ENCODE data around the gene INO80.

The INO80 gene

DNA sequence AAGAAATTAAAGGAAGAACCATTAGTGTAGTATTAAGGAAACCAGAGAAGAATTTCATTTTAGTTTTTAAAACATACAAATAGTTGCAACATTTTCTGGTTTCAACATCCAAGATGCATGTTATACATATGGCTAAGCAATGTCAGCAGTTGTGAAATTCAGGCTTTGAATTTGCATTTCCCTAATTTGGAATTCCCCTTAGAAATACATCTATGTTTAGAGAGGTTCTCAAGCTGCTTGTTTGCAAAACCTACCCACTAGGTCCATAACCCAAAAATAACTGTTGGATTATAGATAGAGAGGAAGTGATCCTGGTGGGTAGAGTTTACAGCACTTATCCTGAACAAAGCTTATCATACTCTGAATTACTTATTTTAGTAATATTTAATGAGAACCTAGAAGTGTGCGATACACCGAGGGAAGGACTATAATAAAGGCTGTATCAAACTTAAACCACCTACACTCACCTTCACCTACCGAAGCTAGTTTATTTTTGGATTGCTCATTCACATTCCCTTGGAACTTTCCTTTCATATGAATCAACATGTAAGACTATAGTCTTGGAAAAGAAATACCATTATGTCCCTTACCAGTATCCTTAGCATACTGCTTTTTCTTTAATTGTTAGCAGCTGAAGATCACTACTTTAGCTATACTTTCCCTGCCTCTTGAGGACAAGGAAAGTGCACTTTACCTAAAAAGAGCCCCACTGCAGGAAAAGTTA lies 102.2 kb downstream of the INO80 start:
- Histone ChIP-seq H3K9me3 (ENCODE audit: insufficient read depth, low read depth, low read length) (no peaks in the 10 kb centered on the region), H3K4me3 (ENCODE audit: low read length) (no peak overlapping the region), H3K9ac (ENCODE audit: low read depth, low read length) (no peak overlapping the region), H3K4me1 (ENCODE audit: insufficient read depth, low read length) (no peaks in the 10 kb centered on the region; the same call in 1 of the 2 replicates), H3K27me3 (ENCODE audit: insufficient read depth, low read length) (no peaks in the 10 kb centered on the region), H3K36me3 (ENCODE audit: insufficient read depth, low read depth, low read length) (peaks cover 61% of the 10 kb centered on the region), H3K27ac (ENCODE audit: low read length) (no peak overlapping the region)

GRCh38 chr15:41011055-41011815 lies 104.8 kb downstream of the INO80 start:
- H3K4me1 ChIP-seq (ENCODE audit: insufficient read depth, low read length): no peaks in the 10 kb centered on the region; the same call in 1 of the 2 replicates
- no peak overlapping the region for H3K4me3 ChIP-seq (ENCODE audit: low read length)
- H3K9ac ChIP-seq (ENCODE audit: low read depth, low read length): no peak overlapping the region
- H3K27ac ChIP-seq (ENCODE audit: low read length): no peak overlapping the region
- H3K27me3 ChIP-seq (ENCODE audit: insufficient read depth, low read length): no peaks in the 10 kb centered on the region
- H3K36me3 ChIP-seq (ENCODE audit: insufficient read depth, low read depth, low read length): peaks cover 35% of the 10 kb centered on the region
- H3K9me3 ChIP-seq (ENCODE audit: insufficient read depth, low read depth, low read length): no peaks in the 10 kb centered on the region

GRCh38 chr15:41010345-41010744 lies 105.7 kb downstream of the INO80 start:
- no peaks in the 10 kb centered on the region for H3K9me3 ChIP-seq (ENCODE audit: insufficient read depth, low read depth, low read length)
- peaks cover 30% of the 10 kb centered on the region for H3K36me3 ChIP-seq (ENCODE audit: insufficient read depth, low read depth, low read length)
- H3K9ac ChIP-seq (ENCODE audit: low read depth, low read length): no peak overlapping the region
- no peak overlapping the region for H3K4me3 ChIP-seq (ENCODE audit: low read length)
- H3K27ac ChIP-seq (ENCODE audit: low read length): no peak overlapping the region
- no peaks in the 10 kb centered on the region for H3K27me3 ChIP-seq (ENCODE audit: insufficient read depth, low read length)
- H3K4me1 ChIP-seq (ENCODE audit: insufficient read depth, low read length): no peaks in the 10 kb centered on the region; the same call in 1 of the 2 replicates

DNA sequence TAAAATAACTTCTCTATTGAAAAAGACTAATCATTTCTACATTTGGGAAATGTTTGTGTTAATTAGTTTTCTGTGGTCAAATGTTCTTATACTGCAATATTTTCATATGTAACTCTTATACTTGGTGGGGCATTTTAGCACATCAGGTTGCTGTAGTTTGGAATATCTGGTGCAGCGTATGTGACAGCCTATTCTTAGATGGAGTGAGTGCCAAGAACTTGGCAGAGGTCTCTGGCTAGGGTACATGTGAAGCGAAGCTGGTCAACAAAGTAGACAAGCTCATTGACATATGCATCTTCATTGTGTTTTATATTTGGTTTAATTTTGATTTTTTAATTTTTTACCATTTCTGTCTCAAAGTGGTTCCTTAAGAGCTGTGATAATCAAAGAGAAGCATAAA lies 109.6 kb downstream of the INO80 start:
- H3K27ac ChIP-seq (ENCODE audit: low read length): no peak overlapping the region
- H3K4me1 ChIP-seq (ENCODE audit: insufficient read depth, low read length): no peaks in the 10 kb centered on the region; the same call in 1 of the 2 replicates
- H3K4me3 ChIP-seq (ENCODE audit: low read length): no peak overlapping the region
- H3K27me3 ChIP-seq (ENCODE audit: insufficient read depth, low read length): no peaks in the 10 kb centered on the region
- peaks cover 36% of the 10 kb centered on the region for H3K36me3 ChIP-seq (ENCODE audit: insufficient read depth, low read depth, low read length)
- H3K9ac ChIP-seq (ENCODE audit: low read depth, low read length): no peak overlapping the region
- H3K9me3 ChIP-seq (ENCODE audit: insufficient read depth, low read depth, low read length): no peaks in the 10 kb centered on the region

GRCh38 chr15:41004490-41004889 lies 111.6 kb downstream of the INO80 start:
- no peak overlapping the region for H3K27ac ChIP-seq (ENCODE audit: low read length)
- no peaks in the 10 kb centered on the region for H3K9me3 ChIP-seq (ENCODE audit: insufficient read depth, low read depth, low read length)
- no peak overlapping the region for H3K9ac ChIP-seq (ENCODE audit: low read depth, low read length)
- H3K27me3 ChIP-seq (ENCODE audit: insufficient read depth, low read length): no peaks in the 10 kb centered on the region
- no peaks in the 10 kb centered on the region for H3K4me1 ChIP-seq (ENCODE audit: insufficient read depth, low read length)
- H3K4me3 ChIP-seq (ENCODE audit: low read length): no peak overlapping the region
- H3K36me3 ChIP-seq (ENCODE audit: insufficient read depth, low read depth, low read length): peaks cover 51% of the 10 kb centered on the region

DNA sequence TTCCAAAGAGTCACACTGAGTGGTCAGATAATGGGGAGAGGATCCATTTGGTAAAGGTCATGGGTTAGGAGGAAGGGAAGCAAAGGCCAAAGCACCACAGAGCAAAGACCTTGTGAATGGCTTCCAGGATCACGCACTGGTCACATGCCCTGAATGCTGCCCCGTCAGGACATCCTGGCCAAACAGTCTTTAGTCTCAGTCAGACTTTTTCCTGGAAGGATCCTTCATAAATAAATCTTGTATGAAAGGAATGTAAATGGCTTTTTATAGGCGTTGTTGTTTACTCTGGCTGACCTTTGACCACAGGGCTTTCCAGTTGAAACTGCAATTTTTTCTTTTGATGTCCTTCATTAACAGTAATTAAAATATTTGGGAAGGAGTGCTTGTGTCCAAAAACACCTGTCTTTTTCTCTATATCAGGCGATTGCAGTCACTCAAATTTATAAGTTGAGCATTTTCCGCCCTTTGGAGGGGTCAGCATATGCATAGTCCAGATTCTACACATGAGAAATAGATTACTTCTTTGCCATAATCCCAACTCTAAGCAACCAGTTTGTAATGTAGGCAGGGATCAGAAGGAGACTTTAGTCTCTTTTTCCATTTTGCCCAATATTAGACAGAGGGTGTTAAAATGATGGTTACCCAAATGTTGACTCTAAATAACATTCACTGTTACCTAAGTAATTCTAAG lies 114.4 kb downstream of the INO80 start:
- H3K9me3 ChIP-seq (ENCODE audit: insufficient read depth, low read depth, low read length): no peaks in the 10 kb centered on the region
- no peaks in the 10 kb centered on the region for H3K4me1 ChIP-seq (ENCODE audit: insufficient read depth, low read length)
- no peaks in the 10 kb centered on the region for H3K27me3 ChIP-seq (ENCODE audit: insufficient read depth, low read length)
- H3K4me3 ChIP-seq (ENCODE audit: low read length): no peak overlapping the region
- no peak overlapping the region for H3K27ac ChIP-seq (ENCODE audit: low read length)
- H3K36me3 ChIP-seq (ENCODE audit: insufficient read depth, low read depth, low read length): peaks cover 67% of the 10 kb centered on the region
- H3K9ac ChIP-seq (ENCODE audit: low read depth, low read length): no peak overlapping the region

GRCh38 chr15:40999190-40999589 lies 116.9 kb downstream of the INO80 start:
- H3K4me3 ChIP-seq (ENCODE audit: low read length): no peak overlapping the region
- no peak overlapping the region for H3K9ac ChIP-seq (ENCODE audit: low read depth, low read length)

GRCh38 chr15:40995656-40996055 lies 120.4 kb downstream of the INO80 start:
- Histone ChIP-seq H3K4me3 (ENCODE audit: low read length) (no peak overlapping the region), H3K36me3 (ENCODE audit: insufficient read depth, low read depth, low read length) (peaks cover 62% of the 10 kb centered on the region), H3K9ac (ENCODE audit: low read depth, low read length) (no peak overlapping the region), H3K9me3 (ENCODE audit: insufficient read depth, low read depth, low read length) (no peaks in the 10 kb centered on the region), H3K27me3 (ENCODE audit: insufficient read depth, low read length) (no peaks in the 10 kb centered on the region), H3K4me1 (ENCODE audit: insufficient read depth, low read length) (no peaks in the 10 kb centered on the region), H3K27ac (ENCODE audit: low read length) (no peak overlapping the region)

More at GRCh38 chr15:40999190-40999589, 116.9 kb downstream of the INO80 start:
- no peaks in the 10 kb centered on the region for H3K27me3 ChIP-seq (ENCODE audit: insufficient read depth, low read length)
- no peak overlapping the region for H3K27ac ChIP-seq (ENCODE audit: low read length)
- H3K4me1 ChIP-seq (ENCODE audit: insufficient read depth, low read length): no peaks in the 10 kb centered on the region
- H3K9me3 ChIP-seq (ENCODE audit: insufficient read depth, low read depth, low read length): no peaks in the 10 kb centered on the region
- peaks cover 73% of the 10 kb centered on the region for H3K36me3 ChIP-seq (ENCODE audit: insufficient read depth, low read depth, low read length)

- H3K27ac ChIP-seq (ENCODE audit: low read length): no peak overlapping the region
- H3K36me3 ChIP-seq (ENCODE audit: insufficient read depth, low read depth, low read length): peaks cover 63% of the 10 kb centered on the region
- no peaks in the 10 kb centered on the region for H3K27me3 ChIP-seq (ENCODE audit: insufficient read depth, low read length)
- no peak overlapping the region for H3K4me3 ChIP-seq (ENCODE audit: low read length)
- H3K9ac ChIP-seq (ENCODE audit: low read depth, low read length): no peak overlapping the region
- H3K4me1 ChIP-seq (ENCODE audit: insufficient read depth, low read length): no peaks in the 10 kb centered on the region
- no peaks in the 10 kb centered on the region for H3K9me3 ChIP-seq (ENCODE audit: insufficient read depth, low read depth, low read length)
These were observed 123.3 kb downstream of the INO80 start for GRCh38 chr15:40992825-40993224.

DNA sequence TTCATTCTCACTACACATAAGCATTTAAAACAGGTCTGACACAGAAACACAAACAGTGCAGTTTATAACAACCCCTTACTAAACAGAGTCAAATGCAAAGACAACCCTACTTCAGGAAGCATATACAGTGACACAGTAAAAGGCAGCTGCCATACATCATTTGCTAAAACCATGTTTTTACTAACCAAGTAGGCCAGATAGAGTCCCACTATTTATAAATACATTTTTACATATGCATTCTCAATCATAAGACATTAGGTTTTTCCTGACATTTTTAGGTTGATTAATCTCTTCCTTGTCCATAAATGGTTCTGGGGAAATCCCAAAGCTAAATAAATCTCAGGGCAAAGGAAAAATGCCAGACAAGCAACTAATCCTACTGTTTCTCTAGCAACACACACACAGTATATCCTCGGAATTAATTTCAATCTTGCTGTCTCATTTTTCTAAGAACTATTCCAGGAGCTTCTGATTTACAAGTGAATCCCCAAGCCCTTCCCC lies 123.8 kb downstream of the INO80 start:
- Histone ChIP-seq H3K27me3 (ENCODE audit: insufficient read depth, low read length) (no peaks in the 10 kb centered on the region), H3K4me3 (ENCODE audit: low read length) (no peak overlapping the region), H3K9me3 (ENCODE audit: insufficient read depth, low read depth, low read length) (no peaks in the 10 kb centered on the region), H3K4me1 (ENCODE audit: insufficient read depth, low read length) (no peaks in the 10 kb centered on the region), H3K27ac (ENCODE audit: low read length) (no peak overlapping the region), H3K9ac (ENCODE audit: low read depth, low read length) (no peak overlapping the region), H3K36me3 (ENCODE audit: insufficient read depth, low read depth, low read length) (peaks cover 63% of the 10 kb centered on the region)

DNA sequence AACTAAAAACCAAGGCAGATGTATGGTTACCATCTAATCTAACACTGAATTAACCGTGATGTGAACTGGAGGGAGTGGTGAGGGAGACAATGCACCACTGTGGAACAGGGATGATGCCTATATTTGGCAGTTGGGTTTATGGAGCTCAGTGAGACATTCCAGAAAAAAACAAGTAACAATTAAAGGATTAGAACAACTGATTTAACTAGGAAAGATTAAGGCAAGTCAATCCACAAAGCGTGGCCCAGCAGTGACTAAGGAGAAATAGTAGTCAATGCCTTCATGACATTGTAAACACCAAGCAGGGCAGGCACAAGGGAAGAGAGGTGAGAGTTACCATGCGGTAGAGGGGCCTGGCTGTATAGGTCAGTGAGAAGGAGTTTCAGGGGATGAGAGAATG lies 124.7 kb downstream of the INO80 start:
- Histone ChIP-seq H3K27me3 (ENCODE audit: insufficient read depth, low read length) (no peaks in the 10 kb centered on the region), H3K36me3 (ENCODE audit: insufficient read depth, low read depth, low read length) (peaks cover 63% of the 10 kb centered on the region), H3K9me3 (ENCODE audit: insufficient read depth, low read depth, low read length) (no peaks in the 10 kb centered on the region)

More for the DNA sequence above, 124.7 kb downstream of the INO80 start:
- Histone ChIP-seq H3K9ac (ENCODE audit: low read depth, low read length) (no peak overlapping the region), H3K27ac (ENCODE audit: low read length) (no peak overlapping the region), H3K4me1 (ENCODE audit: insufficient read depth, low read length) (no peaks in the 10 kb centered on the region), H3K4me3 (ENCODE audit: low read length) (no peak overlapping the region)

Measured in iPS-20b (cell line).